C4-2B (cell line): ENCODE results near the gene SCD.

ENCODE experiments used
- H3K27ac ChIP-seq: fragments of 450-650 bp; 2 replicates; pipeline ENCODE4 v1.5.1; 2017
- ZFX ChIP-seq: fragments of 450-650 bp; IDR thresholded peaks from 2 replicates; pipeline ENCODE4 v1.6.1; 2017
- TF ChIP-seq, protein P1 (sequence below): fragments of 450-650 bp; conservative IDR thresholded peaks from 2 replicates; pipeline ENCODE4 v1.5.1; 2017; ENCODE audit warnings: mild to moderate bottlenecking

SCD gene

DNA sequence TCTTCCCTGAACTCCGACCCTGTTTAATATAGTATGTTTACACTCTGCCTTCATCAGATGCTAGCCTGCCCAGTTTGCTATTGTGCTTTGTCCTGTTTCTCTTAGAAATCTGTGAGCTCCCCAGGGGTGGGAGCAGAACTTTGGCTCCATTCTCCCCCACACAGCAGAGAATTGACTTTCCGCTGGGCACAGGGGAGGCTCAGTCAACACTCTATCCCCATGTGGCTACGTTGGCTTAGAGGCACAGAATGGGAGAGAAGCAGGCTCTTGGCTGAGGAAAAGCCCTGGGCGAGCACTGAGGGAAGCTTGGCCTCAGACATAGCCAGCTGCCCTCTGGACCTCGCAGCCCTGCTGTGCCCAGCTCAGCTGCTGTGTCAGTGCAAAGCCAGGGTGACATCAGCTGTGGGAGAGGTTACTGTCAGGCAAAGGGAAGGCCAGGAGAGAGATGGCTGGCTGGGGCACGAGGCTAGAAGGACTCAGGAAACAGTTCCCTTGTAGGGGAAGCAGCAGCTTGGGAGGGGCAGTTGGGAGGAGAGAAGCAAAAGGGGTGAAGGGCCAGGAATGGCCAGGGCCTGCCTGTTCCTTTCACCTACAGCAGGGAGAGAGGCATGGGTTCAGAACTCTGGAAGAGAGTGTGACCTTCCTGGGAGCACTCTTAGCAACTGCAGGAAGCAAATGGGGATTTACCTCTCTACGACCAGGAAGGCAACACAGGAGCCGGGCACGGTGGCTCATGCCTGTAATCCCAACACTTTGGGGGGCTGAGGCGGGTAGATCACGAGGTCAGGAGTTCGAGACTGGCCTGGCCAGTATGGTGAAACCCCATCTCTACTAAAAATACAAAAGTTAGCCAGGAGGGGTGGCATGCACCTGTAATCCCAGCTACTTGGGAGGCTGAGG lies 5.8 kb upstream of the SCD start:
- TF ChIP-seq, protein P1, sequence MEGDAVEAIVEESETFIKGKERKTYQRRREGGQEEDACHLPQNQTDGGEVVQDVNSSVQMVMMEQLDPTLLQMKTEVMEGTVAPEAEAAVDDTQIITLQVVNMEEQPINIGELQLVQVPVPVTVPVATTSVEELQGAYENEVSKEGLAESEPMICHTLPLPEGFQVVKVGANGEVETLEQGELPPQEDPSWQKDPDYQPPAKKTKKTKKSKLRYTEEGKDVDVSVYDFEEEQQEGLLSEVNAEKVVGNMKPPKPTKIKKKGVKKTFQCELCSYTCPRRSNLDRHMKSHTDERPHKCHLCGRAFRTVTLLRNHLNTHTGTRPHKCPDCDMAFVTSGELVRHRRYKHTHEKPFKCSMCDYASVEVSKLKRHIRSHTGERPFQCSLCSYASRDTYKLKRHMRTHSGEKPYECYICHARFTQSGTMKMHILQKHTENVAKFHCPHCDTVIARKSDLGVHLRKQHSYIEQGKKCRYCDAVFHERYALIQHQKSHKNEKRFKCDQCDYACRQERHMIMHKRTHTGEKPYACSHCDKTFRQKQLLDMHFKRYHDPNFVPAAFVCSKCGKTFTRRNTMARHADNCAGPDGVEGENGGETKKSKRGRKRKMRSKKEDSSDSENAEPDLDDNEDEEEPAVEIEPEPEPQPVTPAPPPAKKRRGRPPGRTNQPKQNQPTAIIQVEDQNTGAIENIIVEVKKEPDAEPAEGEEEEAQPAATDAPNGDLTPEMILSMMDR = no peak
- no peak for TF ChIP-seq ZFX
- H3K27ac ChIP-seq = peak overlapping the region; percentile 62

DNA sequence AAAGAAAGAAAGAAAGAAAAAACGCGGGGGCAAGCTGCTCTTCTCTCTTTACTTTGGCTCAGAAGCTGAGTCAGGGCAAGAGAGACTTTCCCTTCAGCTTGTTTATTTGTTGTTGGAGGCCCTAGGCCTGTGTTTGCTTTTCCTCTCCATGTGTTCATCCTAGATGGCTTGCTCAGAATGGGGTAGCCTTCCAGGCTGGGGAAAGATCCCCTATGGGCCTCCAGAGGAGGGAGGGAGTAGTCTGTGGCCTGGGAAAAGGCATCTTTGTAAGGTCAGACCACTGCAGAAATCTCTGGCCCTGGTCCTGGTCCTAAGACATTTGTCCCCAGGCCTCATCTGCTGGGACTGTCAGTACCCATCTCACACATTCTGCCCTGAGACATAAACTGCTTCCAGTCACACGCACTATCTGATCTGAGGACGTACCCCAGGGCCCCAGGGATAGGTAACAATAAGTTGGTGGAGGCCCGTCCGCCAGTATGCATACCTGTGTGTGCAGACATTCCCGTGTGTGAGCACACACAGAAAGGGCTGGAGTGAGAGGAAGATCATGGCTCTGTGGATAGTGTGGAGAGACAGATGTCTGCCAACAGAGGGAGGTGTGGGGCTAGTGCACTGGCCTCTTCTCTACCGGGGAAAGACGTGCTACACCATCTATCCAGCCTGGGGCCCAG lies 4.9 kb upstream of the SCD start:
- no peak; the same call in 1 of the 2 replicates for TF ChIP-seq ZFX
- TF ChIP-seq, protein P1 = peak; percentile 41
- H3K27ac ChIP-seq = peak overlapping the region; percentile 62

DNA sequence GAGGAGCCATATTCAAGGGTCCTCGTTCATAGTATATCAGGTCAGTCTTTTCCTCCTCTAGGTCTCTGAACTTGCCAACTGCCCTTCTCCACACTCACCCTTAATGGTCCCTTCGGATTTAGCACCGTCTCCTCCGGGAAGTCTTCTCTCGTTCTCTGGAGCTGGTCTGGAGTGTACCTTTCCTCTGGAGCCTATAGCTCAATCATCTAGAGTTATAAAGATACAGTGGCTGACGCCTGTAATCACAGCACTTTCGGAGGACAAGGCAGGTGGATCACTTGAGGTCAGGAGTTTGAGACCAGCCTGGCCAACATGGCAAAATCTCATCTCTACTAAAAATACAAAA lies 4.4 kb upstream of the SCD start:
- TF ChIP-seq ZFX = no peak
- TF ChIP-seq, protein P1 = peak; percentile 17; the same call in 1 of the 2 replicates
- H3K27ac ChIP-seq = peak overlapping the region; percentile 62

DNA sequence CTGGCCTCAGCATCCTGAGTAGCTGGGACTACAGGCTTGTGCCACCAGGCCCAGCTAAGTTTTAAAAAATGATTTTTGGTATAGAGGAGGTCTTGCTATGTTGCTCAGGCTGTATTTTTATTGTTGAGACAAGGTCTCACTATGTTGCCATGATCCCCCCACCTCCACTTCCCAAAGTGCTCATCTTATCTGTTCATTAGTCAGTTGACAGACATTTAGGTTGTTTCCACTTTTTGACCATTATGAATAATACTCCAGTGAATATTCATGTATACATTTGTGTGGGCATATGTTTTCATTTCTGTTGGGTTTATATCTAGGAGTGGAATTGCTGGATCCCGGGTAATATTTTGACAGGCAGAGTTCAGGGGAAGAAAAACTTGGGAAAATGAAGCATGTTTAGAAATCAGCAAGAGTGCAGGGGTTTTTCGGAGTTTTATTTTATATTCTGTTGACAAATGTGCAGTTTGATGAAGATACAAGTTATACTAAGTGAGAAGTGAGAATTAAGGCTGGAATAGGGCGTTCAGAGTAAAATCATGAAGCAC lies 2.7 kb upstream of the SCD start:
- no peak for TF ChIP-seq ZFX
- H3K27ac ChIP-seq = no peak overlapping the region

DNA sequence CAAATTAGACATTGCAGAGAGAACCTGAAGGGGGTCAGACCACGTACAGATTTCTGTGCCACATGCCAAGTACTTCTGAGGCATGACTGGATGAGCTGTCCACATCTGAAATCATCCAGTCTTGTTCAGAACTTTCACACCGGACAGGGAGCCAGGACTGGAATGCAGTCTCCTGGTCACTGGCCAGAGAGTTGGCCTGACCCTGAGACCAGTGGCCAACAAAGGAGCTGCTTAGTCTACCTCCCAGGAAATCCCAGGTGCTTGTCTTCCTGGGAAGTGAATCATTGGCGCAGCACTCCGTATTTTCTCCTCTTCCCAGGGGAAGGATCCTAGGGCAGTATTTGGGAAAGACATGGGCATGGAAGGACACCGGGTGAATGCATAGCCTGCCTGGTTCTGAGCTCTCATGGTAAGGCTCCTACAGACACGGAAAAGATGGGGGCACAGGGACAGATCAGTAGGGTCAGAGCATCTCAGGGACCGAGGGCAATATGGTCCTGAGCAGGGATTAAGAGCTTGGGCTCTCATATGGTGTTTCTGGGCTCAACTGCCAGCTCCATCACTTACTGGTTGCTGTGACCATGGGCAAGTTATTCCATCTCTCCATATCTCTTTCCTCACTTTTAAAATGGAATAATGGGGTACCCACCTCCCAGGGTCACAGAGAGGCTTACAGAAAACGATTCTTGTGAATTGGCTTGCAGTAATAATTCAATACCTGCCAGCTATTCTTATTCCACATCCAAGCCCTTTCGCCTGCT lies 1.3 kb upstream of the SCD start:
- H3K27ac ChIP-seq = peak overlapping the region; percentile 99
- TF ChIP-seq, protein P1 = no peak
- TF ChIP-seq ZFX = no peak

DNA sequence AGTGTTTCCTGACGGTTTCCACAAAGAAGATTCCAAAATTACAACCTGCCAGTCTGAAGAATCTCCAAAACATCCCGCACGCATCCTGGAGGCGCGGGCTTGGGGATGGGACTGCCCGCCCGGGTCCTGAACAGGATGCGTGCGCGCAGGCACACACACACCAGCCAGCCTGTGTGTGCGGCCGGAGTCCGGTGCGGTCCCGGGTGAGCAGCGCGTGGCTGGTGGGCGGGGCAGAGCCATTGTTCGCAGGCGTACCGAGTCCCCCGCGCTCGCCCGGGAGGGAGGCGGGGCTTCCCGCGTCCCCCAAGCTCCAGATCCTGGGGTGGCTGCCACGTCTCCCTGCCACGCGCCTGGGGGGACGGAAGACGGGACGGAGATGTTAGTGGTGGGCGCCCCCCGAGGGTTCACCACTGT lies 675 bp upstream of the SCD start:
- peak overlapping the region; percentile 99 for H3K27ac ChIP-seq

More for the DNA sequence above, 675 bp upstream of the SCD start:
- no peak for TF ChIP-seq ZFX
- TF ChIP-seq, protein P1 = no peak
